Skeletal muscle tissue (tissue), 4 donors: Measurements from ENCODE around the gene PIK3CB. TPM values are rescaled to one million over a fixed set of nuclear protein-coding genes. Genes with fewer than 3 reads are reported as not detected.
"Not testable (repeated sequence)": the region's sequence is repeated elsewhere in the genome, so short reads cannot be mapped to it uniquely, and the experiment has no call there.

ENCODE experiments used
- H3K27ac ChIP-seq: one replicate; pipeline ENCODE4 v1.7.0; 2013; ENCODE audit warnings: mild to moderate bottlenecking, low read depth, low read length, inconsistent platforms
- H3K27me3 ChIP-seq, 3 donors: one replicate each; pipeline ENCODE4 v1.7.0; 2013; ENCODE audit warnings: low read length in 3 of 3; ENCODE audit not compliant: control insufficient read depth in 3 of 3, insufficient read depth in 3 of 3
- H3K36me3 ChIP-seq, 3 donors: one replicate each; pipeline ENCODE4 v1.7.0; 2013; ENCODE audit warnings: low read length in 3 of 3; ENCODE audit not compliant: control insufficient read depth in 3 of 3, insufficient read depth in 3 of 3
- H3K4me1 ChIP-seq, 3 donors: one replicate each; pipeline ENCODE4 v1.7.0; 2013; ENCODE audit warnings: low read length in 3 of 3, mild to moderate bottlenecking in 3 of 3; ENCODE audit not compliant: control insufficient read depth in 3 of 3, insufficient read depth in 3 of 3
- H3K4me3 ChIP-seq, 3 donors: one replicate each; pipeline ENCODE4 v1.7.0; 2013; ENCODE audit warnings: low read length in 3 of 3
- H3K9ac ChIP-seq, 3 donors: one replicate each; pipeline ENCODE4 v1.7.0; 2013; ENCODE audit warnings: low read length in 3 of 3, mild to moderate bottlenecking in 3 of 3, moderate library complexity in 2 of 3, low read depth in 1 of 3
- H3K9me3 ChIP-seq, 3 donors: one replicate each; pipeline ENCODE4 v1.7.0; 2013; ENCODE audit warnings: low read length in 3 of 3; ENCODE audit not compliant: control insufficient read depth in 3 of 3
- total RNA-seq: library from RNA; depleted of rRNA; stranded (reverse); fragments of >200 nt; gene quantifications from one replicate; pipeline ENCODE4 v1.2.3, GENCODE V29; 2014
- donor health status: Osteomylitis.

Gene PIK3CB
- total RNA-seq, 1 donor from 2014 or later = 16.2 TPM

- not testable (repeated sequence) for H3K27ac ChIP-seq, H3K4me3 ChIP-seq
These were observed 2.2 kb downstream of the PIK3CB start for GRCh38 chr3:138832473-138833057.

GRCh38 chr3:138829886-138830510, 4.7 kb downstream of the PIK3CB start:
- no peaks in the 10 kb centered on the region for H3K27me3 ChIP-seq
- H3K4me1 ChIP-seq = peaks cover 0 to 21% (median 9%) of the 10 kb centered on the region in 3 donors
- no peak overlapping the region for H3K27ac ChIP-seq
- no peaks in the 10 kb centered on the region for H3K9me3 ChIP-seq
- H3K9ac ChIP-seq = no peak overlapping the region
- H3K36me3 ChIP-seq = peaks cover 0 to 5% (median 0%) of the 10 kb centered on the region in 3 donors
- H3K4me3 ChIP-seq = no peak overlapping the region

More at GRCh38 chr3:138832473-138833057, 2.2 kb downstream of the PIK3CB start:
- H3K9ac ChIP-seq, H3K27me3 ChIP-seq, H3K9me3 ChIP-seq, H3K36me3 ChIP-seq: not testable (repeated sequence)
- H3K4me1 ChIP-seq = peaks cover 0 to 17% (median 11%) of the 10 kb centered on the region in 3 donors

- no peak overlapping the region for H3K4me3 ChIP-seq
These were observed 5.6 kb downstream of the PIK3CB start for GRCh38 chr3:138829097-138829496.

DNA sequence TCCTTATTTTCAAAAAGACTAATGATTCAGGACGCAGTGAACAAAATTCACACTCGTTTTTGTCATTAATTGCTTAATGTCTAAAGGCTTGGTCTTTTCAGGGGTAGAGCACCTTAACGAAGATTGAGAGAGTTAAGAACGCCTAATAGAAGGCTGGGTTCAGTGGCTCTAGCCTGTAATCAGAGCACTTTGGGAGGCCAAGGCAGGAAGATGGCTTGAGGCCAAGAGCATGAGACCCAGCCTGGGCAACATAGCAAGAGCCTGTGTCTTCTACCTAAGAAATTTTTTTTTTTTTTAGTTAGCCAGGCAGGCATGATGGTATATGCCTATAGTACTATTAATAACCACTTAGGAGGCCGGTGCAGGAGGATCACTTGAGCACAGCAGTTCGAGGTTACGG, 7.5 kb downstream of the PIK3CB start:
- peaks cover 0 to 5% (median 0%) of the 10 kb centered on the region in 3 donors for H3K36me3 ChIP-seq
- H3K4me1 ChIP-seq = peaks cover 0 to 12% (median 6%) of the 10 kb centered on the region in 3 donors
- H3K27ac ChIP-seq = no peak overlapping the region
- H3K4me3 ChIP-seq = no peak overlapping the region
- H3K27me3 ChIP-seq = no peaks in the 10 kb centered on the region
- no peaks in the 10 kb centered on the region for H3K9me3 ChIP-seq
- no peak overlapping the region for H3K9ac ChIP-seq

More at GRCh38 chr3:138829097-138829496, 5.6 kb downstream of the PIK3CB start:
- Histone ChIP-seq H3K27ac (no peak overlapping the region), H3K36me3 (peaks cover 0 to 5% (median 0%) of the 10 kb centered on the region in 3 donors), H3K9me3 (no peaks in the 10 kb centered on the region), H3K4me1 (peaks cover 0 to 22% (median 9%) of the 10 kb centered on the region in 3 donors), H3K9ac (no peak overlapping the region), H3K27me3 (no peaks in the 10 kb centered on the region)

GRCh38 chr3:138825336-138825735, 9.4 kb downstream of the PIK3CB start:
- peaks cover 0 to 12% (median 6%) of the 10 kb centered on the region in 3 donors for H3K4me1 ChIP-seq
- H3K36me3 ChIP-seq = peaks cover 0 to 5% (median 0%) of the 10 kb centered on the region in 3 donors
- no peak overlapping the region for H3K9ac ChIP-seq
- no peaks in the 10 kb centered on the region for H3K27me3 ChIP-seq
- no peak overlapping the region for H3K4me3 ChIP-seq
- H3K9me3 ChIP-seq = no peaks in the 10 kb centered on the region
- H3K27ac ChIP-seq = no peak overlapping the region

DNA sequence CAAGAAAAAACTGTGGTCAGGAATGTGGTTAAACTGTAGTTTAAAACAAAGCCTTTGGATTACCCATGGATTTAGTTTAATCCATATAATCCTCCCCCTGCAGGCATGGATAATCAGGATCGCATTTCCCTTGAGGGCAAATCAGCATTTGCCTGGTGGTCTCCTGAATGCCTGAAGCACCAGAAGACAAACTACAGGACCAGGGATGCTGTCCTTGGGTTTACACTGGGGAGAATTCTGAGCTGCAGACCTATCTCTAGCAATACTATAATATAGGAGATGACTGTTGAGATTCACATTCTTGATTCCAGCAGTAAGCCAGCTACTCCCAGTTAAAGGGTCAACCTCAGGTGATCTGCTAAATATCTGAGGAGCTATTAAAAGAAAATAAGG, 10.6 kb downstream of the PIK3CB start:
- H3K27ac ChIP-seq = no peak overlapping the region
- H3K4me1 ChIP-seq = peaks cover 0 to 12% (median 6%) of the 10 kb centered on the region in 3 donors
- H3K4me3 ChIP-seq = no peak overlapping the region
- no peaks in the 10 kb centered on the region for H3K27me3 ChIP-seq
- H3K36me3 ChIP-seq = peaks cover 0 to 5% (median 0%) of the 10 kb centered on the region in 3 donors
- H3K9me3 ChIP-seq = no peaks in the 10 kb centered on the region
- H3K9ac ChIP-seq = no peak overlapping the region

- peaks cover 2 to 11% (median 4%) of the 10 kb centered on the region in 3 donors for H3K4me1 ChIP-seq
- H3K4me3 ChIP-seq, H3K27me3 ChIP-seq, H3K9ac ChIP-seq, H3K36me3 ChIP-seq, H3K27ac ChIP-seq, H3K9me3 ChIP-seq: not testable (repeated sequence)
These were observed 14.3 kb downstream of the PIK3CB start for GRCh38 chr3:138820379-138820778.

DNA sequence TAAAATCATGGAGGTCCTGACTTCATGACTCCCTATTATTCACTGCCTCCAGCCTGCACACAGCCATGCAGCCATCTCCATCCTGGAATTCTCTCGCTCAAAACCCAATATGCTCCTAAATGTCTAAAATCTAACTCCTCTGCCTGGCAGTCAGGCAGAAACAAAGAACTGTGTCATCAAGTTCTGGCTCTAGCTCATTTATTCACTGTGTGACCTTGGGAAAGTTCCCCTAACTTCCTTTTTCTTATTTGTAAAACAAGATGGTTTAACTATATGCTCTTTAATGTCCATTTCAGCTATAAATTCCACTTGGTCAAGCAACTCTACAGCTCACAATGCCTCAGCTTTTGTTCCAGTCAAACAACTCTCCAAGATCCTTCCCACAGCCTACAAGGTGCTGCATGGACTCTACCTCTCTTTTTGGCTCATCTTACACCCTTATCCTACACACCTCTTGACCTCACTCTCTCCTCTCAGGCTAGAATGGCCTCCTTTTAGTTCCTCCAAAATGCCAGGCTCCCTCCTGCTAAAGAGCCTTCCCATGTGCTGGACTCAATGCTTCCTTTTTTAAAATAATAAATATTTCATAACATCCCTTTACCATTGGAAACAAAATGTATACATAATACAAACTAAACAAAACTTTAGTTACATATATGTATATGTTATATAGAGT, 16.4 kb downstream of the PIK3CB start:
- no peaks in the 10 kb centered on the region for H3K27me3 ChIP-seq
- no peaks in the 10 kb centered on the region for H3K36me3 ChIP-seq
- H3K9ac ChIP-seq = no peak overlapping the region
- peaks cover 0 to 7% (median 4%) of the 10 kb centered on the region in 3 donors for H3K4me1 ChIP-seq
- H3K27ac ChIP-seq = peak overlapping the region; percentile 9
- no peak overlapping the region for H3K4me3 ChIP-seq
- no peaks in the 10 kb centered on the region for H3K9me3 ChIP-seq

- peaks cover 0 to 7% (median 4%) of the 10 kb centered on the region in 3 donors for H3K4me1 ChIP-seq
- no peaks in the 10 kb centered on the region for H3K36me3 ChIP-seq
- H3K4me3 ChIP-seq = no peak overlapping the region
- peak overlapping the region; percentile 9 for H3K27ac ChIP-seq
- H3K27me3 ChIP-seq = no peaks in the 10 kb centered on the region
- no peak overlapping the region for H3K9ac ChIP-seq
- H3K9me3 ChIP-seq = no peaks in the 10 kb centered on the region
These were observed 17.0 kb downstream of the PIK3CB start for GRCh38 chr3:138817695-138818094.

GRCh38 chr3:138812806-138813205, 21.9 kb downstream of the PIK3CB start:
- H3K4me1 ChIP-seq = peaks cover 0 to 5% (median 1%) of the 10 kb centered on the region in 3 donors
- no peaks in the 10 kb centered on the region for H3K27me3 ChIP-seq
- H3K9ac ChIP-seq = no peak overlapping the region
- H3K36me3 ChIP-seq = no peaks in the 10 kb centered on the region
- no peak overlapping the region for H3K4me3 ChIP-seq
- H3K9me3 ChIP-seq = no peaks in the 10 kb centered on the region
- H3K27ac ChIP-seq = no peak overlapping the region
